ENCODE measurements around the gene SYT7. TPM values are rescaled to one million over a fixed set of nuclear protein-coding genes. Genes with fewer than 3 reads are reported as not detected.

SYT7 gene
- total RNA-seq, 4 donors from 2014 or later: 2.1 to 10.0 (median 5.9) TPM

DNA sequence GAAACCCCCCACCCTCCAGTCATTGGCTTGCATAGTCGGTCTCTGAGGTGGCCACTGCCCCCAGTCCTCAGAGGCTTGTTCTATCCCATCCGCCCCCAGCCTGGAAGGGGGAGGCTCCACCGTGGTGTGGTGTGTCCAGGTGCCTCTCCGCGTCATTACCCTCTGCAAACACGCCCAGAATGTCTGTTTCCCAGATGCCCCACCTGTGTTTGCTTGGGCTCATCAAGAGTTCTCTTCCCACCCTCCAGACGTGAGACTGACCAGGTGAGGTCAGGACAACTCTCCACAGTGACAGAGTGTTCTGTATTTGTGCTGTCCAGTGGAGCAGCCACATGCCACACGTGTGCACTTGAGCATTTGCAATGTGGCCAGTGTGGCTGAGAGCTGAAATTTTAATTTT is 47.5 kb downstream of the SYT7 start:
- Histone ChIP-seq H3K9me3 (no peaks in the 10 kb centered on the region), H3K27me3 (no peaks in the 10 kb centered on the region), H3K4me3 (no peak overlapping the region), H3K36me3 (no peaks in the 10 kb centered on the region), H3K27ac (no peak overlapping the region), H3K4me1 (no peaks in the 10 kb centered on the region)
- TF ChIP-seq POLR2A (IDR thresholded peaks at IDR 0.05): no peak
- TF ChIP-seq, protein P1, sequence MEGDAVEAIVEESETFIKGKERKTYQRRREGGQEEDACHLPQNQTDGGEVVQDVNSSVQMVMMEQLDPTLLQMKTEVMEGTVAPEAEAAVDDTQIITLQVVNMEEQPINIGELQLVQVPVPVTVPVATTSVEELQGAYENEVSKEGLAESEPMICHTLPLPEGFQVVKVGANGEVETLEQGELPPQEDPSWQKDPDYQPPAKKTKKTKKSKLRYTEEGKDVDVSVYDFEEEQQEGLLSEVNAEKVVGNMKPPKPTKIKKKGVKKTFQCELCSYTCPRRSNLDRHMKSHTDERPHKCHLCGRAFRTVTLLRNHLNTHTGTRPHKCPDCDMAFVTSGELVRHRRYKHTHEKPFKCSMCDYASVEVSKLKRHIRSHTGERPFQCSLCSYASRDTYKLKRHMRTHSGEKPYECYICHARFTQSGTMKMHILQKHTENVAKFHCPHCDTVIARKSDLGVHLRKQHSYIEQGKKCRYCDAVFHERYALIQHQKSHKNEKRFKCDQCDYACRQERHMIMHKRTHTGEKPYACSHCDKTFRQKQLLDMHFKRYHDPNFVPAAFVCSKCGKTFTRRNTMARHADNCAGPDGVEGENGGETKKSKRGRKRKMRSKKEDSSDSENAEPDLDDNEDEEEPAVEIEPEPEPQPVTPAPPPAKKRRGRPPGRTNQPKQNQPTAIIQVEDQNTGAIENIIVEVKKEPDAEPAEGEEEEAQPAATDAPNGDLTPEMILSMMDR (IDR thresholded peaks at IDR 0.05): no peak
- DNase-seq: no peak
- intact Hi-C loops (cut with DNase I; ENCODE audit: low total_unique reads): no loop called here

GRCh38 chr11:61533039-61533375 is 47.9 kb downstream of the SYT7 start:
- Histone ChIP-seq H3K4me1 (no peaks in the 10 kb centered on the region), H3K9me3 (no peaks in the 10 kb centered on the region), H3K27ac (no peak overlapping the region), H3K27me3 (no peaks in the 10 kb centered on the region), H3K36me3 (no peaks in the 10 kb centered on the region), H3K4me3 (no peak overlapping the region)
- TF ChIP-seq, protein P1 (IDR thresholded peaks at IDR 0.05): no peak
- TF ChIP-seq POLR2A (IDR thresholded peaks at IDR 0.05): no peak
- no peak for DNase-seq
- intact Hi-C loops (cut with DNase I; ENCODE audit: low total_unique reads): no loop called here

DNA sequence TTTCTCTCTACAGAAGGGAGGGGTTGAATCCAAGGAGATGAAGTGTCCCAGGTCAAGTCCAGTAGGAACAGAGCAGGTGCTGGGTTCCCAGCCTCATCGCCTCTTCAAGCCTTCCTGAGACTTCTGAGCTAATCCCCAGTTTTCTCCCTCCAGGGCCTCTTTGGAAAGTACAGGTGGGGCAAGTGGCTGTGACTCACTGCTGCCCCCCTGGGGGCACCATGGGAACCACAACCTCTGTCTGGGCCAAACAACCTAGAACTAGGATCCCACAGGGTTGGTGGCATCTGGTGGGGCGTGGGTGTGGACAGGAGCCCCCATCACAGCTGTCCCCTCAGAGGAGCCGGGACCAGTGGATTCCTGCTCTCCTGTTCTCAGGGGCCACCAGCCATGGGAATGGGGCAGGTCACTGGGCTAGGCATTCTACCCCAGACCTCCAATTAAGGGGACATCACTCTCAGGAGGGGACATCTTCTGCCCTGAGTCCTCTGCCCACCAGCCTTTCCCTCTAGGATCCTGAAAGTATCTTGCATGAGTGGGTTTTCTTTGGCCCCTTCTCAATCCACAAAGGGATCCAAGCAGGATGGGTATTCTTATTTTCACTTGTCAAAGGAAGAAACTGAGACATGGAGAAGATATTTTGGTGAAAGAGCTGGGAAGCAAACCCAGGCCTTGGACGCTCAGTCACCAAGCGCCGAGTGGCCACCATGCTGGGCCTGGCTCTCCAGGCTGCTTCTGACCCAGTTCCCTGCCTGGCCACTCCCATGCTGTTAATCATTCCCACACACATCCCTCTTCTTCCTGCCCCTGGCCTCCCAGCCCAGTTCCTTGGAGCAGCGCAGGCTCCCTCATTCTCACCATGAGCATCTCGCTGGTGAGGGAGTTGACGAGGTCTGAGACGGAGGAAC is 48.5 kb downstream of the SYT7 start:
- Histone ChIP-seq H3K9me3 (no peaks in the 10 kb centered on the region), H3K4me1 (no peaks in the 10 kb centered on the region), H3K27me3 (no peaks in the 10 kb centered on the region), H3K27ac (no peak overlapping the region), H3K4me3 (no peak overlapping the region), H3K36me3 (no peaks in the 10 kb centered on the region)
- TF ChIP-seq POLR2A (IDR thresholded peaks at IDR 0.05): no peak
- TF ChIP-seq, protein P1 (IDR thresholded peaks at IDR 0.05): peak; percentile 24 to 56 (median 46)
- intact Hi-C loops (cut with DNase I; ENCODE audit: low total_unique reads): no loop called here
- DNase-seq: no peak

GRCh38 chr11:61531044-61531443 is 49.8 kb downstream of the SYT7 start:
- TF ChIP-seq POLR2A (IDR thresholded peaks at IDR 0.05): no peak
- H3K4me1 ChIP-seq: no peaks in the 10 kb centered on the region
- H3K27ac ChIP-seq: no peak overlapping the region
- no peaks in the 10 kb centered on the region for H3K36me3 ChIP-seq
- DNase-seq: no peak
- H3K9me3 ChIP-seq: no peaks in the 10 kb centered on the region
- H3K27me3 ChIP-seq: no peaks in the 10 kb centered on the region
- H3K4me3 ChIP-seq: no peak overlapping the region
- intact Hi-C loops (cut with DNase I; ENCODE audit: low total_unique reads): no loop called here

DNA sequence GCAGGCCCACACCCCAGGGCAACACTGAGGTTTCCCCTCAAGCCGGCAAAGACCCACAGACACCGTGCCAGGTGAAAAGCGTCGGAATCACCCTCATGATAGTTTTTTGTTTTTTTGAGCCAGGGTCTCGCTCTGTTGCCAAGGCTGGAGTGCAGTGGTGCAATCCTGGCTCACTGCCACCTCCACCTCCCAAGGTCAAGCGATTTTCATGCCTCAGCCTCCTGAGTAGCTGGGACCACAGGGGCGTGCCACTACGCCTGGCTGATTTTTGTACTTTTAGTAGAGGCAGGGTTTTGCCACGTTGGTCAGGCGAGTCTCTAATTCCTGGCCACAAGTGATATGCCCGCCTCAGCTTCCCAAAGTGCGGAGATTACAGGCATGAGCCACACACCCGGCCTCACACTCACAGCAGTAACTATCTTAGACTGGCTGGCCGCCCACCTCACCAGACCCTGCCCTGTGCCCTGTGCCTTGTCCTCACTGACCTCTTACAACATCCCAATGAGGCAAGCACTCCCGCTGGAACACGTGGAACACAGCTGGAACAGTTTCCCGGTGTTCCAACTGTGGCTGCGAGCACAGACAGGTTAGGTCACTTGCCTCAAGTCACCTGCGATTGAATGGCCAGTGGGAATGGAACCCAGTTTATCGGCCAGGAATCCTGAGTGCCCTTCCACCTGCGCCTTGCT is 51.2 kb downstream of the SYT7 start:
- Histone ChIP-seq H3K36me3 (no peaks in the 10 kb centered on the region), H3K9me3 (no peaks in the 10 kb centered on the region), H3K4me3 (no peak overlapping the region), H3K27ac (no peak overlapping the region), H3K4me1 (no peaks in the 10 kb centered on the region), H3K27me3 (no peaks in the 10 kb centered on the region)
- intact Hi-C loops (cut with DNase I; ENCODE audit: low total_unique reads): no loop called here
- no peak for DNase-seq
- no peak for TF ChIP-seq POLR2A (IDR thresholded peaks at IDR 0.05)
- TF ChIP-seq, protein P1 (IDR thresholded peaks at IDR 0.05): no peak
